ENCODE measurements around the gene ASB15.

The ASB15 gene

DNA sequence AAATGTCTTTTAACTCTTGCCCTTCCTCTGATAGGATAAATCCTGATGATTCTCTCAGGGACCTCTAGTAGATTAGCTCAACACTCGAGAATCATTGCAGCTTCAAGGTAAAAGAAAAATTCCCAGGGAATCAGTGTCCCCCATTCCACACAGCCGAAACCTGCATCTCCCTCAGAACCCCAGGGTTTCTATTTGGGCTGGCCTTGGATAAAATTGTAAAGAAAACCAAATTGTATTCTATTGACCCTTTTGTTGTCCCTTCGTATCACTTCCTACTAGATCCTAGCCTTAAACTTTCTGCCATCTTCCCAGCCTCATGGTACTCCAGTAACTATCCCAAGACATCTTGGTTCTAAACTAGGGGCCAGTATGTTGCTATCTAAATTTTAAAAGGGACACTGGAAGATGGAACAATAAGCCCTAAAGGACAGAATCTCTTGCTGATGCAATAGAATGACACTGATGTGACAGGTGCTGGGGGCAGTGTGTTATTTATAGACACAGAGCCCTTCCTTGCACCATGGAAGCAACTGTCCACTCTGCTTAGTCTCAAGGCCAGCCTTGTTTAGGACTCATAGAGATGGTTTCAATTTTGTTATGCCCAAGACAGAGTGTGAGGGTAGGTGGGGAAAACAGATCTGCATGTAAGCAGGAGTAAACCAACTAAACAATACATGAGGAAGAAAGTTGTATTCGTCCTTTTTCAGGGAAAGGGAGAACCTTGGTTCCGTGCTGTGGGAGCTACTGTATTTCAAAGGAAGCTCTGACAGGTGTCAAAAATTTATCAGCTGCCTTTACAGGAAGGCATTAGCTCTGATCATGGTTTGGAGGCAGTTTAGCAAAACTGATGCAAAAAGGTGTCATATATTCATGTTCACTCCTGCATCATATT lies 7.6 kb downstream of the ASB15 start:
- no peak overlapping the region for H3K4me3 ChIP-seq (ENCODE audit: low read depth, low read length)
- TF ChIP-seq, protein P1, sequence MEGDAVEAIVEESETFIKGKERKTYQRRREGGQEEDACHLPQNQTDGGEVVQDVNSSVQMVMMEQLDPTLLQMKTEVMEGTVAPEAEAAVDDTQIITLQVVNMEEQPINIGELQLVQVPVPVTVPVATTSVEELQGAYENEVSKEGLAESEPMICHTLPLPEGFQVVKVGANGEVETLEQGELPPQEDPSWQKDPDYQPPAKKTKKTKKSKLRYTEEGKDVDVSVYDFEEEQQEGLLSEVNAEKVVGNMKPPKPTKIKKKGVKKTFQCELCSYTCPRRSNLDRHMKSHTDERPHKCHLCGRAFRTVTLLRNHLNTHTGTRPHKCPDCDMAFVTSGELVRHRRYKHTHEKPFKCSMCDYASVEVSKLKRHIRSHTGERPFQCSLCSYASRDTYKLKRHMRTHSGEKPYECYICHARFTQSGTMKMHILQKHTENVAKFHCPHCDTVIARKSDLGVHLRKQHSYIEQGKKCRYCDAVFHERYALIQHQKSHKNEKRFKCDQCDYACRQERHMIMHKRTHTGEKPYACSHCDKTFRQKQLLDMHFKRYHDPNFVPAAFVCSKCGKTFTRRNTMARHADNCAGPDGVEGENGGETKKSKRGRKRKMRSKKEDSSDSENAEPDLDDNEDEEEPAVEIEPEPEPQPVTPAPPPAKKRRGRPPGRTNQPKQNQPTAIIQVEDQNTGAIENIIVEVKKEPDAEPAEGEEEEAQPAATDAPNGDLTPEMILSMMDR (IDR thresholded peaks at IDR 0.05; ENCODE audit: borderline replicate concordance, insufficient read depth, low read depth, low read length), result no peak

DNA sequence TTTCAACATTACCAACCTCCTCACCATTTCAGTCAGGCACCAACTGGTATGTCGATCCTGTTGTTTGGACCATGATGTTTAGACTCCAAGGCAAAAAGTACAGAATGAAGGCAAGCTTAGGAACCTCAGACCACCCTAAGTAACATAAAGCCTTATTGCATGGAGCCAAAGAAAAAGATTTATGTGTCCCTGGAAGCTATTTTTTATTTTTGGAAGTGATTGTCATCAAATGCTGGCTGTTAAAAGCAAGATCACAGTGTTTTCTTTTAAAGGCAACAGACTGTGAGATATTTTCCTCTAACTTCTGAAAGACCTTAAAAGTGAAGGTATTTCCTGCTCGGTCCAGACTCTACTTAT lies 8.2 kb downstream of the ASB15 start:
- TF ChIP-seq, protein P1 (IDR thresholded peaks at IDR 0.05; ENCODE audit: borderline replicate concordance, insufficient read depth, low read depth, low read length), result no peak
- H3K4me3 ChIP-seq (ENCODE audit: low read depth, low read length), result no peak overlapping the region

DNA sequence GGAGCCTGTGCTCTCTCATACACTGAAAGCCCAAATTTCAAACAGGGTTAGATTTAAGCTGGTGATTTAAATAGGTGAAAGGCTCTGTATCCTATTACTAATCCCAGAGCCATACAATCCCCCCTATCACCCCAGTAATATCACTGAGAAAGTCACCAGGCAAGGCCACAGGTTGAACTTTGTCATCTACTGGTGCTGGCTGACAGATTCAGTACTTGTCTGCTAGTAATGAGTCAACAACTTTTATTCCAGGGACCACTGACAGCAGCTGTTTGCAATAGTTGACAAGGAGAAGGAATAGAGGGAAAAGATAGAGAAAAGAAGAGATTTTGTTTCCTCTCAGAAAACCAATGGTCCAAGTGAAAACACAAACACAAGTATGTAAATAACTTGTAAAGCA lies 10.4 kb downstream of the ASB15 start:
- no peak overlapping the region for H3K4me3 ChIP-seq (ENCODE audit: low read depth, low read length)
- TF ChIP-seq, protein P1 (IDR thresholded peaks at IDR 0.05; ENCODE audit: borderline replicate concordance, insufficient read depth, low read depth, low read length), result no peak

DNA sequence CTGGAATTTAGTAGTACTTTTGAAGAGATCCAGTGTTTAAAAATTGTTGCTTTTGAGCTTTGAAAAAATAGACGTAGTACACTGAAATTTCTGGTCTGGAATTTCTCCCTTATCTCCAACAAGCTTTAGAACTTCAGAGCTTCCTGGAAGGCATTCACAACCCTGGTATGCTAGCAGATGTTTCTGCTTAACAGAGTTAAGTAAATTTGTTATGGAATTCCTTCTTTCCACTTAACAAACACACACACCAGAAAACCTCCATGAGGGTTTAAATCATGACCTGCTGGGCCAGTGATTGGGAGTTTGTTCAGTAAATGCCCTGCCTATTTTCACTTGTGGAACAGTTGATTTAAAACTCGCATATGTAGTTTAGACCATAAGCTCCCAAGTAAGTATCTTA lies 13.7 kb downstream of the ASB15 start:
- H3K4me3 ChIP-seq (ENCODE audit: low read depth, low read length), result no peak overlapping the region
- TF ChIP-seq, protein P1 (IDR thresholded peaks at IDR 0.05; ENCODE audit: borderline replicate concordance, insufficient read depth, low read depth, low read length), result no peak

DNA sequence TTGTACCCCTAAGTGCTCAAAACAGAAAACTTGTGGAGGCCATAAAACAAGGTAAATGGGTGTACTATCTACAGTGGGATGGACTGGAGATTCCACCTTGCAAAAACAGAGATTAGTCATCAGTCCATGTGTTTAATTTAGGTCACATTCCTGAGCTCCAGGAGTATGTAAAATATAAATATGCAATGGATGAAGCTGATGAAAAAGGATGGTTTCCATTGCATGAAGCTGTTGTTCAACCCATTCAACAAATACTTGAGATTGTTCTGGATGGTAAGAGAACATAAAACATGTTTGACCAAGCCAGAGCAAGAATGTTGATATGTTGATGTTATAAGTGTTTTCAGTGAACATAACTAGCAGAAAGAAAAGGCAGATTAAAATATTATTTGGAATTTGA lies 14.6 kb downstream of the ASB15 start:
- TF ChIP-seq, protein P1 (IDR thresholded peaks at IDR 0.05; ENCODE audit: borderline replicate concordance, insufficient read depth, low read depth, low read length), result no peak

DNA sequence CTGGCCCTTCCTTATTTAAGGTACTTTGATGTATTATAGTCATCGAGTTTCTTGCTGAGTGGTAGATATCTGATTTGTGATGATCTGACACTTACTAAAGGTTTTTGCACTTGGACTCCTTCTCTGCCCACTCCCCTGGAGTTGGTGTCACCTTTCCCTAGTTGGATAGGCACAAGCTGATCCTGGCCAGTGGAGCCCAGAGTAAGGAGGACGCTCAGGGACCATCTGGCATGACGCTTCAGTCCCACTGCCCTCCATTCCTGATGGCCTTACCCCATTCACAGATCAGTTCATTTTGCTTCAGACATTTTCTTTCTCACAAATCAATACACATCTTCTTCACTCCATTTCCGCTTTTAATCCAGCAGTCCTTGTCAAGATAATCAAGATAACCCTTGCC lies 20.1 kb downstream of the ASB15 start:
- no peak overlapping the region for H3K4me3 ChIP-seq (ENCODE audit: low read depth, low read length)
- TF ChIP-seq, protein P1 (IDR thresholded peaks at IDR 0.05; ENCODE audit: borderline replicate concordance, insufficient read depth, low read depth, low read length), result no peak

More for the DNA sequence above, 14.6 kb downstream of the ASB15 start:
- no peak overlapping the region for H3K4me3 ChIP-seq (ENCODE audit: low read depth, low read length)

Measured in GM12875 (cell line).